ENCODE results near the gene CHSY1. TPM values are rescaled to one million over a fixed set of nuclear protein-coding genes. Genes with fewer than 3 reads are reported as not detected.

CHSY1 gene
- total RNA-seq, 1 donor from 2014 or later: 43.0 TPM

DNA sequence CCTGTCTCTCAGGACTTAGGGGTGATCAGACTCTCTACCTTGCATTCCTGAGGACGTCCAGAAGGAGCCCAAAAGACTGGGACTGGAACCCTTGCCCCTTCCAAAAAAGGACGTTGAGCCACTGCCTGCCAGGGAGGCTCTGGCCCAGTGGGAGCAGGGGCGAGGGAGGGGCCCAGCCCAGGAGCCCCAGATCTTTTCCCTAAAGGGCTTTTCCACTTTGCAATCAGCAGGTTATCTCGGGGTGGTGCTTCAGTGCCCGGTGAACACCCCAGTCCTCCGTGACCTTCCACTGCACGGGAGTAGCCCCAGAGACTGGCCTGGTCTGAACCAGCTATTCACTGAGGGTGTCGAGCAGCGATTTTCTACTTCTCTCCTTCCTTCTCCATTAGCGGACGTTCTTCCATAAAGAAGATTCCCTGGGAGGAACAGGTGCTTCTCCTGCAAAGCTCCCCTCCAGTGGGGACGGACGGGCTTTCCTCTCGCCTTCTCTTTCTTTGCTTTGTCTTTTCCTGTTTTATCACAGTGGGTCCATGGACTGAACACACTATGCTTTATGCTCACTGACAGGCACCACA, 113.7 kb downstream of the CHSY1 start:
- no peak overlapping the region for H3K4me3 Mint-ChIP-seq
- H3K9me3 Mint-ChIP-seq: no peaks in the 10 kb centered on the region
- TF ChIP-seq, protein P1, sequence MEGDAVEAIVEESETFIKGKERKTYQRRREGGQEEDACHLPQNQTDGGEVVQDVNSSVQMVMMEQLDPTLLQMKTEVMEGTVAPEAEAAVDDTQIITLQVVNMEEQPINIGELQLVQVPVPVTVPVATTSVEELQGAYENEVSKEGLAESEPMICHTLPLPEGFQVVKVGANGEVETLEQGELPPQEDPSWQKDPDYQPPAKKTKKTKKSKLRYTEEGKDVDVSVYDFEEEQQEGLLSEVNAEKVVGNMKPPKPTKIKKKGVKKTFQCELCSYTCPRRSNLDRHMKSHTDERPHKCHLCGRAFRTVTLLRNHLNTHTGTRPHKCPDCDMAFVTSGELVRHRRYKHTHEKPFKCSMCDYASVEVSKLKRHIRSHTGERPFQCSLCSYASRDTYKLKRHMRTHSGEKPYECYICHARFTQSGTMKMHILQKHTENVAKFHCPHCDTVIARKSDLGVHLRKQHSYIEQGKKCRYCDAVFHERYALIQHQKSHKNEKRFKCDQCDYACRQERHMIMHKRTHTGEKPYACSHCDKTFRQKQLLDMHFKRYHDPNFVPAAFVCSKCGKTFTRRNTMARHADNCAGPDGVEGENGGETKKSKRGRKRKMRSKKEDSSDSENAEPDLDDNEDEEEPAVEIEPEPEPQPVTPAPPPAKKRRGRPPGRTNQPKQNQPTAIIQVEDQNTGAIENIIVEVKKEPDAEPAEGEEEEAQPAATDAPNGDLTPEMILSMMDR (conservative IDR thresholded peaks at IDR 0.05): no peak
- H3K36me3 Mint-ChIP-seq: no peaks in the 10 kb centered on the region
- no peak overlapping the region for H3K27ac Mint-ChIP-seq
- no peaks in the 10 kb centered on the region for H3K27me3 Mint-ChIP-seq
- H3K4me1 Mint-ChIP-seq (ENCODE audit: unreplicated experiment): peaks cover 19% of the 10 kb centered on the region
- no peak for DNase-seq (ENCODE audit: extremely low spot score, unreplicated experiment)

DNA sequence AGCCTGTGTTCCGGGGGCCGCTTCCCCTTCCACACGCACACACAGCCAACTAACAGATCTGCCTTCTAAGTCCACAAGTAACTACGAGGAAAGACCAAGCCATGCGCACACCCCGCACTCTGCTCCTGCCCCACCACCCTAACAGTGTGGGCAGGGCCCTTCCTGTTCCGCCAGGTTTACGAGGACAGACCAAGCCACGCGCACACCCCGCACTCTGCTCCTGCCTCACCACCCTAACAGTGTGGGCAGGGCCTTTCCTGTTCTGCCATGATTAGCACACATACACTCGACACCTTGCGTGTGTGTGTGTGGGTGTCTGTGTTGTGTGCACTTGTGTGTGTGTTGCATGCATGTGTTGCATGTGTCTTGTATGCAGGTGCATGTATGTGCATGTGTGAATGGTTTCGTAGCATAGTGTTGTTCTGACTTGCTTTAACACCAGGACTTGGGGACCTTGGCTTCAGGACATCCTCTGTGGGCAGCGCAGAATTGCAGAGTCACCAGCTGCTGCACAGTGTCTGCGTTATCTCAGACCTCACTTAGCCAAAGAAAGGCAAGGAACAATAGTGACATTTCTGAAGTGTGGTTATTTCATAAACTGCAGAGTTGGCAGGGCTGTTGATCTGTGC, 114.4 kb downstream of the CHSY1 start:
- no peak overlapping the region for H3K27ac Mint-ChIP-seq
- no peaks in the 10 kb centered on the region for H3K36me3 Mint-ChIP-seq
- TF ChIP-seq, protein P1 (conservative IDR thresholded peaks at IDR 0.05): no peak
- no peak for DNase-seq (ENCODE audit: extremely low spot score, unreplicated experiment)
- H3K27me3 Mint-ChIP-seq: no peaks in the 10 kb centered on the region
- H3K9me3 Mint-ChIP-seq: no peaks in the 10 kb centered on the region
- H3K4me3 Mint-ChIP-seq: no peak overlapping the region
- H3K4me1 Mint-ChIP-seq (ENCODE audit: unreplicated experiment): peaks cover 19% of the 10 kb centered on the region

DNA sequence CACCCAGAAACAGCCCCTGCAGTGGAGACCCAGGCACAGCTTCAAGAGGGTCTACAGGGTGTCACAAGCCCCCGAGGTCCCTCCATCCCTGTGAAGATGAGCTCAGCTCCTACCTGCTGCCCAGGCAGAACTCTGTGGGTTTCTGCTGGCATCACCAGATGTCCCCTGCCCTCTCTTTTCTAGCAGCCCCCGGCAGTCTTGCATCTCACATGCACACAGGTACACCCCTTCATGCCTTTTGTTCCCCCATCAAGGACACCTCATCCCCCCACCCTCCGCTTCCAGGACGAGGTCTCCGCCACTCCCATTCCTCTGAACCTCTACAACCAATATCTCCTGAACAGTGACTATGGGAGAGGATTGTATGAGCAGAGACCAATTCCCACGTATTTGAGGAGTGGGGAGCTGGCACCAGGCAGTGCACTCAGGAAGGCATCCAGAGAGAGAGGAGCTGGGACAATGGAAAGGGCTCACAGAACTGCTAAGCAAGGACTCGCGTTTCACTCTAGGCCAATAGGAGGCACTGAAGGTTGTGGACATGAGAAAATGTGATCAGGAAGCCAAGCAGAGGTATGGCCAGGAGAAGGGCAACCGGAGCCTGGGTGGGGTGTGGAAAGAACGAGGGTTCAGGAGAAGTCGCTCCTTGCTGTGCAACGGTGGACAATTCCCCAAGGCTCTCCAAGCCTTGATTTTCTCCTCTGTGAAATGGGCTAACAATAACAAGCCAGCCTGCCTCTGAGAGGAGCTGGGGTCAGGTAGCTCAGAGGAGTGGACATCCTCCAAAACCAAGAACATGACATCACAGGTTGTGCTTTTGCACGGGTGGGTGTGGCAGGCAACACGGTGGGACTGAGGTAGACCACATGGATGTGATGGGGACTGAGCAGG, 115.2 kb downstream of the CHSY1 start:
- no peak for DNase-seq (ENCODE audit: extremely low spot score, unreplicated experiment)
- TF ChIP-seq, protein P1 (conservative IDR thresholded peaks at IDR 0.05): no peak
- H3K27me3 Mint-ChIP-seq: no peaks in the 10 kb centered on the region
- H3K4me3 Mint-ChIP-seq: no peak overlapping the region
- no peak overlapping the region for H3K27ac Mint-ChIP-seq
- peaks cover 19% of the 10 kb centered on the region for H3K4me1 Mint-ChIP-seq (ENCODE audit: unreplicated experiment)
- H3K9me3 Mint-ChIP-seq: no peaks in the 10 kb centered on the region
- no peaks in the 10 kb centered on the region for H3K36me3 Mint-ChIP-seq

DNA sequence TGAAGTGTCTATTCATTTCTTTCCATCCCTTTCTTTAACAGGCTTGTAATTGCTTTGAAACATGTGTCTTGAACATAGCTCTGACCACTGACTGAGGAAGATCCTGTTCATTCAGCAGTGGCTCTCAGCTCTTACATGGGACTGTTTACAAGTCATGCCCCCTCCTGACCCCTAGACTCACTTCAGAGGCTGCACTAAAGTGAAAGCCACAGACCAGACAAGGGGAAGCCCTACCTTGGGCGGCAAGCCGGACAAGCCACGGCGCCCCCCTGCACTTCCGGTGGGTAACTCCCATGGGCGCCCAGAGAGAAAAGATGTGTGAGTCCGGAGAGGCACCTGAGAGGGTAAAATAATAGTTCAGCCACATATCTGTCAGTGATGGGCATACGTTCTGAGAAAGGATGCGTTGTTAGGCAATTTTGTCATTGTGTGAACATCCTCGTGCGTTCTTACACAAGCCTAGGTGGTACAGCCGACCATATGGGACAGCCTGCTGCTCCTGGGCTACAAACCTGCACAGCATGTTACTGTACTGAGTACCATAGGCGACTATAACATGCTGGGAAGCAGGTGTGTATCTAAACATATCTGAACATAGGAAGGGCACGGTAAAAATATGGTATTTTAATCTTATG, 116.2 kb downstream of the CHSY1 start:
- TF ChIP-seq, protein P1 (conservative IDR thresholded peaks at IDR 0.05): no peak
- Mint-ChIP-seq H3K36me3 (no peaks in the 10 kb centered on the region), H3K4me3 (no peak overlapping the region), H3K4me1 (ENCODE audit: unreplicated experiment) (peaks cover 19% of the 10 kb centered on the region), H3K27ac (peak overlapping the region; percentile 23), H3K27me3 (no peaks in the 10 kb centered on the region), H3K9me3 (no peaks in the 10 kb centered on the region)
- DNase-seq (ENCODE audit: extremely low spot score, unreplicated experiment): no peak

DNA sequence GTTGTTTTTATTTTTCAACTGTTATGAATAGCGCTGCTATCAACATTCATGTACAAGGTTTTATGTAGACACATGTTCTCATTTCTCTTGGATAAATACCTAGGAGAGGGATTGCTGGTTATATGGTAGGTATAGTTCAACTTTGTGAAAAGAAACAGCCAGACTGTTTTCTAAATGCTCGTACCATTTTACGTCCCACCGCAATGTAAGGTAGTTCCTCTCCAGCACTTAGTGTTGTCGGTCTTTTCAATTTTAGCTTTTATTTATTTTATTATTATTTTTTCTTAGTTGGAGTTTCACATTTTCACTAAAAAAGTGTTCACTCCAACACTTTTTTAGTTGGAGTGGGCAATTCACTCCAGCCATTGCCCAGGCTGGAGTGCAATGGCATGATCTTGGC, 117.1 kb downstream of the CHSY1 start:
- TF ChIP-seq, protein P1 (conservative IDR thresholded peaks at IDR 0.05): no peak
- no peak for DNase-seq (ENCODE audit: extremely low spot score, unreplicated experiment)
- H3K4me3 Mint-ChIP-seq: no peak overlapping the region
- H3K36me3 Mint-ChIP-seq: no peaks in the 10 kb centered on the region
- H3K27me3 Mint-ChIP-seq: no peaks in the 10 kb centered on the region
- H3K9me3 Mint-ChIP-seq: peaks cover 4% of the 10 kb centered on the region
- no peak overlapping the region for H3K27ac Mint-ChIP-seq
- H3K4me1 Mint-ChIP-seq (ENCODE audit: unreplicated experiment): peaks cover 16% of the 10 kb centered on the region
